ENCODE measurements around the gene CDH13.

CDH13 gene

GRCh38 chr16:82793528-82794245 is 166.9 kb downstream of the CDH13 start:
- ChIA-PET CTCF (interaction anchor here (0.6 kb wide), 1 partner anchor 532 kb away, joined by 5 read pairs; no protein-coding TSS in a partner anchor), POLR2A (no interaction called here)
- Histone ChIP-seq H3K9me3 (ENCODE audit: control insufficient read depth, insufficient read depth, low read depth, low read length) (no peaks in the 10 kb centered on the region), H3K4me1 (ENCODE audit: control insufficient read depth, insufficient read depth, low read length) (no peaks in the 10 kb centered on the region), H3K36me3 (ENCODE audit: control insufficient read depth in 2 of 2, insufficient read depth in 1 of 2, low read length in 2 of 2) (no peaks in the 10 kb centered on the region), H3K27ac (ENCODE audit: extremely low read depth, low read depth, low read length) (no peak overlapping the region), H3K4me3 (ENCODE audit: low read depth, low read length) (no peak overlapping the region)
- no peak for TF ChIP-seq ZNF701 (tag by site-specific recombination; IDR thresholded peaks at IDR 0.05)
- TF ChIP-seq ZNF433 (tag by site-specific recombination; IDR thresholded peaks at IDR 0.05; ENCODE audit: low read depth), result no peak
- no peak for TF ChIP-seq ZBTB10 (tag by site-specific recombination; IDR thresholded peaks at IDR 0.05)
- no peak for TF ChIP-seq ZSCAN18 (tag by site-specific recombination; IDR thresholded peaks at IDR 0.05)
- TF ChIP-seq ZNF133 (tag by site-specific recombination; IDR thresholded peaks at IDR 0.05), result no peak

- ChIA-PET POLR2A (no interaction called here), CTCF (interaction anchor here (0.6 kb wide), 1 partner anchor 157 kb away, joined by 3 read pairs; no protein-coding TSS in a partner anchor)
- no peaks in the 10 kb centered on the region for H3K36me3 ChIP-seq (ENCODE audit: control insufficient read depth in 2 of 2, insufficient read depth in 1 of 2, low read length in 2 of 2)
Observed at GRCh38 chr16:82796047-82796446, 169.3 kb downstream of the CDH13 start.

GRCh38 chr16:82801361-82801760 is 174.6 kb downstream of the CDH13 start:
- POLR2A ChIA-PET, result no interaction called here
- H3K4me1 ChIP-seq (ENCODE audit: control insufficient read depth, insufficient read depth, low read length), result no peaks in the 10 kb centered on the region
- no peaks in the 10 kb centered on the region for H3K36me3 ChIP-seq (ENCODE audit: control insufficient read depth in 2 of 2, insufficient read depth in 1 of 2, low read length in 2 of 2)
- no peak overlapping the region for H3K4me3 ChIP-seq (ENCODE audit: low read depth, low read length)
- no peak for TF ChIP-seq AEBP2 (tag by site-specific recombination; IDR thresholded peaks at IDR 0.05; ENCODE audit: borderline replicate concordance)
- no peak for TF ChIP-seq ZFP37 (tag by site-specific recombination; IDR thresholded peaks at IDR 0.05)
- no peak for TF ChIP-seq ZNF768 (tag by site-specific recombination; IDR thresholded peaks at IDR 0.05)
- no peak for TF ChIP-seq ZNF10 (tag by site-specific recombination; IDR thresholded peaks at IDR 0.05)
- CTCF ChIA-PET, result interaction anchor here (0.5 to 0.6 kb wide), 4 partner anchors 85 to 424 kb away, joined by 3 to 4 read pairs (median 4); no protein-coding TSS in a partner anchor
- H3K27ac ChIP-seq (ENCODE audit: extremely low read depth, low read depth, low read length), result no peak overlapping the region
- H3K9me3 ChIP-seq (ENCODE audit: control insufficient read depth, insufficient read depth, low read depth, low read length), result no peaks in the 10 kb centered on the region

More at GRCh38 chr16:82796047-82796446, 169.3 kb downstream of the CDH13 start:
- TF ChIP-seq ZNF404 (tag by site-specific recombination; IDR thresholded peaks at IDR 0.05) (no peak), ZNF777 (tag by site-specific recombination; IDR thresholded peaks at IDR 0.05; ENCODE audit: borderline replicate concordance) (no peak), GLI4 (tag by site-specific recombination; IDR thresholded peaks at IDR 0.05) (no peak), SETDB1 (IDR thresholded peaks at IDR 0.05; ENCODE audit: insufficient read length, low read length) (no peak)
- H3K27ac ChIP-seq (ENCODE audit: extremely low read depth, low read depth, low read length), result no peak overlapping the region
- H3K4me3 ChIP-seq (ENCODE audit: low read depth, low read length), result no peak overlapping the region
- no peaks in the 10 kb centered on the region for H3K4me1 ChIP-seq (ENCODE audit: control insufficient read depth, insufficient read depth, low read length)
- no peaks in the 10 kb centered on the region for H3K9me3 ChIP-seq (ENCODE audit: control insufficient read depth, insufficient read depth, low read depth, low read length)

All from HEK293 (cell line).